C4-2B (cell line): ENCODE measurements around the gene ABHD2.

Experiments
- CTCF ChIP-seq: fragments of 450-650 bp; conservative IDR thresholded peaks from 2 replicates; pipeline ENCODE4 v1.5.1; 2017; ENCODE audit warnings: mild to moderate bottlenecking
- ZFX ChIP-seq: fragments of 450-650 bp; IDR thresholded peaks from 2 replicates; pipeline ENCODE4 v1.6.1; 2017

GRCh38 chr15:89218531-89218930 lies 130.3 kb downstream of the ABHD2 start:
- TF ChIP-seq CTCF, result no peak
- TF ChIP-seq ZFX, result no peak
